Activated CD4-positive, alpha-beta T cell treated with anti-CD3 and anti-CD28 coated beads, Interleukin-2, amount 50 U/mL, for 16 hours (primary cell): ENCODE measurements around the gene PDGFA.
"Not testable (repeated sequence)": the region's sequence is repeated elsewhere in the genome, so short reads cannot be mapped to it uniquely, and the experiment has no call there.

Experiments
- DNase-seq: peaks from one replicate; pipeline ENCODE4 v3.0.0-alpha.2; 2020

PDGFA gene

DNA sequence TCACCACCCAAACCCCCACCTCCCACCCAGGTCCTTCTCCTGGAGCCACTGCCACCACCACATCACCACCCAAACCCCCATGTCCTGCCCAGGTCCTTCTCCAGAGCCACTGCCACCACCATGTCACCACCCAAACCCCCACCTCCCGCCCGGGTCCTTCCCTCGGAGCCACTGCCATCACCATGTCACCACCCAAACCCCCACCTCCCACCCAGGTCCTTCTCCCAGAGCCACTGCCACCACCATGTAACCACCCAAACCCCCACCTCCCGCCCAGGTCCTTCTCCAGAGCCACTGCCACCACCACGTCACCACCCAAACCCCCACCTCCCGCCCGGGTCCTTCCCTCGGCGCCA is 31.9 kb upstream of the PDGFA start:
- DNase-seq, result not testable (repeated sequence)

- DNase-seq, result no peak
These were observed 31.4 kb upstream of the PDGFA start for GRCh38 chr7:550881-551614.

DNA sequence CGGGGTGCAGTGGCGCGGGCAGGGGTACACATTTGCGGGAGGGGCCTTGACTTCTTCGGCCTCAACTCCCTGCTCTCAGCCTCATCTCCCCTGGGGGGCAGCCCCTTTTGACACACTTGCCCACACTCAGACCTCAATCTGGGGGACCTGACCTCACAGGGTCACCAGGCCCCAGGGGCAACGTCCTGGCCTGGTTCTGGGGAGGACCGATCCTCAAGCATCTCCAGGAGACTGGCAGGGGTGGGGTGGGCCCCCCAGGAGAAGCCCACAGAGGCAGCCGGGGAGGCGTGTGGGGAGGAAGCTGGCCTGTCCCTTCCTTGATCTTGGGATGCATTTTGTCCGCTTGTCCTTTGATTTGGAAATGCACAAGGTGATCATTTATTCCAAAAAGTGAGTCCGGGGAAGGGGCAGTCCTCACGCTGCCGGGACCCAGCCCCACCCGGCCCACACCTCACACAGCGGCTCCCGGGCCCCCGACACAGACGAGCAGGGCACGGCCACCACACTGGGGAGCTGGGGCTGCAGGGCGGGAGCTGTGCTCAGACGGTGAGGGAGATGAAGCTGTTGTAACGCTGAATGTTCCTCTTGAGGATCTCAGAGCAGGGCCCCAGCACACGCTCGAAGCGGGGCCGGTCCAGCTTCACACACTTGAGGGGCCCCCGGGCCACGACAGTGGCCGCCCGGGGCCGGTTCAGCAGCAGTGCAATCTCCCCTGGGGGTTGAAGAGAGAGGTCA is 30.4 kb upstream of the PDGFA start:
- DNase-seq, result no peak

- DNase-seq, result no peak
These were observed 29.6 kb upstream of the PDGFA start for GRCh38 chr7:549066-549890.

GRCh38 chr7:548401-548800 is 28.8 kb upstream of the PDGFA start:
- no peak for DNase-seq

DNA sequence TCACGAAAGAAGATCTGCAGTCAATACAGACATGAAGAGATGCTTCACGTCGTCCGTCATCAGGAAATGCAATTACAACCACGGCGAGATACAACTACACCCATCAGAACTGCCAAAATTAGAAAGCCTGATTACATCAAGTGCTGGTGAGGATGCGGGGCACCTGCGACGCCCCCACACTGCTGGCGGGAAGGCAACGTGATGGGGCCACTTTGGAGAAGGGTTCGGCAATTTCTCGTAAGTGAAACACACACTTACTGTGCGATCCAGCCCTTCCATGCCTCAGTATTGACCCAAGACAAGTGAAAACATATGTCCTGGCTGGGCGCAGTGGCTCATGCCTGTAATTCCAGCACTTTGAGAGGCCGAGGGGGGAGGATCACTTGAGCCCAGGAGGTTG is 25.8 kb upstream of the PDGFA start:
- no peak for DNase-seq

- no peak for DNase-seq
These were observed 24.9 kb upstream of the PDGFA start for GRCh38 chr7:544338-545221.

GRCh38 chr7:543501-544337 is 24.1 kb upstream of the PDGFA start:
- DNase-seq, result no peak

DNA sequence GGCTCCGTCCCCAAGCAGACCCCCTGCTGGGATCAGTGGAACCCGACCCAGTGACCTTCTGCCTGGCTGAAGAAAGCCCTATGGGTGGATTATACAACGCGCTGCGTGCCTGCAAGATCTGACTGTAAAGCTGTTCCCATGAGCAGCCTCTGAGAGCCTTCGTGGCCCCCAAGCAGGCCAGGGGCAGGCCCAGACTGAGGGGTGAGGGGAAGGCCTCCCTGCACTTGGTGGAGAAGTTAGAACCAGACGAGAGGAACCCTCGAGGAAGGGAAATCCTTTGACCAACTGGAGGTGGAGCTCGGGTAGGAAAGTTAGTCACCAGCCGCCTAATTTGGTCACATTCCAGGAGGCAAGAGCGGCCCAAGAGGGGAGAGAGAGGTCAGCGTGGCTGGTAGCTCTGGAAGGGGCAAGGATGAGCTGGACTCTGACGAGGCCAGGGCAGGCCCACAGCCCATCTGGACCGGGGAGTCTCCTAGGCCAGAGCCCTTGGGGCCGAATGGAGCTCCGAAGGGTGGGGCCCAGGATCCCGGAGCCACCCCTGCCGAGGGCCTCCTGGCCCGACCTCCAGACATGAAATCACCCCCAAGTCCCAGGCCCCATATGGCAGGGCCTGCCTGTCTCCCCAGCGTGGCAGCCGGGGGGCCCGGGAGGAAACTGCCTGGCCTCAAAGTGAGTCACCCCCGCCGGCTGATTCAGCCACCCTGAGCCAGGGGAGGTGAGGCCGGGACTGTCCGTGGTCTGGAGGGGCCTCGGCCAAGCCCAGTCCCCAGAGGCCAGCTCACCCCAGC is 23.3 kb upstream of the PDGFA start:
- DNase-seq, result no peak

DNA sequence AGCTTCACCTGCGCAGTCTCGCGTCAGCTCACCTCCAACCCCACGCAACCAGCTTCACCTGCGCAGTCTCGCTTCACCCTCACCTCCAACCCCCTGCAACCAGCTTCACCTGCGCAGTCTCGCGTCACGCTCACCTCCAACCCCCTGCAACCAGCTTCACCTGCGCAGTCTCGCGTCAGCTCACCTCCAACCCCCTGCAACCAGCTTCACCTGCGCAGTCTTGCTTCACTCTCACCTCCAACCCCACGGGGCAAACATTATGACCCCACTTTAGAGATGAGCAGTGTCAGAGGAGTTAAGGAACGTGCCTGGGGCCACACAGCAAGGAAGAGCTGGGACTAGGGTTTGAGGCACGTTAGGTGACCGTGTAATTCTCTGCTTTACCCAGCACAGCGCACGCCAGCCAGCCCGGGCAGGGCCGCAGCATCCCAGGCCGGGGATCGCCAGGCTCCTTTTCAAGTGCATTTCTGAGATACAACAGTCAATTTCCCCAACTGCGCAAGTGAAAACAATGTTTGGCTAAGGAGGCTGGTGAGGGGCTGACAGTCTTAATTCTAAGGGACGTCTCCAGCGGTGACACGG is 22.6 kb upstream of the PDGFA start:
- no peak for DNase-seq

- DNase-seq, result no peak
These were observed 22.0 kb upstream of the PDGFA start for GRCh38 chr7:541661-542060.

GRCh38 chr7:540997-541396 is 21.4 kb upstream of the PDGFA start:
- DNase-seq, result no peak

GRCh38 chr7:540579-540978 is 20.9 kb upstream of the PDGFA start:
- DNase-seq, result no peak

- DNase-seq, result no peak
These were observed 20.2 kb upstream of the PDGFA start for GRCh38 chr7:539731-540411.

- DNase-seq, result no peak
These were observed 19.4 kb upstream of the PDGFA start for GRCh38 chr7:538764-539685.

DNA sequence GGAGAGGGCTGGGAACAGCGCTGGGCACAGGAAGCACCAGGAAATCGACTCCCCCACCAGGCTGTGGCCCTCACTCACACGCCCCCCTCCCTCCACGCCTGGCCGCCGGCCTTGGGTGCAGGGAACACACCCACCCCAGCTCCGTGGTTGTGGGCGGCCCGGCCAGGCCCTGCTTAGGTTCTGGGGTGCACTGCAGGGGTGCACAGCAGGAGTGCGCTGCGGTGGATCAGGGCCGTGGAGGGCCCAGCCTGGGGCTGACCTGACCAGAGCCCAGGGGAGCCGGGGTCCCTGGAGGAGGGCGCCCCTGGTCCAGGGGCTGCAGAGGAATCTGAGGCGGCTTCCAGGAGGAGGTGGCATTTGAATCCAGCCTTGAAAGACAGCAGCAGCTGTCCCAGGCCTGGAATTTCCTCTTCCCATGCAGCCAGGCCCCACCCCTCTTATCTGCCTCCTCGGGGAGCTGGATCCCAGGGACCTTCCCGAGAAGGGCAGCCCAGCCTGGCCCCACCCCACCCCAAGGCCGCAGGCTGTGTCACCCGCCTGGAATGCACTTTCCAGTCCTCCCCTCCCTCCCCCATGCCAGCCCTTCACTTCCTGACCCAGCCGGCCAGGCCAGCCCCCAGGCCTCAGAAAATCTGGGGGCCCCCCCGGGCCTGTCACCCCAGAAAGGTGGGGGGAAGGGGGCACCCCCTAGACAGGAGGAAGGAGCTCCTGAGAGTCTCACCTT is 18.4 kb upstream of the PDGFA start:
- DNase-seq, result no peak

DNA sequence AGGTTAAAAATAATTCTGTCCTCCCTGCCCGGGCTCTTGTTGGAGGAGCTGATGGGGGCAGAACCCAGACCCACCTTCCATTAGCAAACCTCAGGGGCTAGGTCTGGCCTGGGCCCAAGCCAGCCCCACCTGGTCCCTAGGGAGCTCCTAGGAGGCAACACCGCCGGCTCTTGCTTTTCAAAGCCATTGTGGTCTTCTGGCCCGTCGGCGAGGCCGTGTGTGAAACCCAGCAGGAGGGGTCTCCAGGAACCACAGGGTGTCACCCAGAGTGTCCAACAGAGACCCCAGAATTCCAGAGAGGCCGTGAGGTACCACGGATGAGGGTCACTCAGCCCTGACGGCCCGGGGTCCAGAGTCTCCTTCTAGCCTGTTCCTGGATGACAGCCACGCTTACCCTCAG is 16.6 kb upstream of the PDGFA start:
- DNase-seq, result no peak

- DNase-seq, result no peak
These were observed 15.3 kb upstream of the PDGFA start for GRCh38 chr7:534959-535358.
